ENCODE data around the gene DIO1.

The DIO1 gene

GRCh38 chr1:53947172-53947907 is 53.4 kb downstream of the DIO1 start:
- no peak for DNase-seq
- Histone ChIP-seq H2AK5ac (ENCODE audit: low read length, severe bottlenecking) (no peak overlapping the region), H3K14ac (ENCODE audit: low read length in 2 of 2) (peak overlapping the region in 1 of 2 experiments; percentile 97), H3K79me1 (replicated peaks; ENCODE audit: low read length, poor library complexity, severe bottlenecking) (peaks cover 28% of the 10 kb centered on the region), H3K18ac (ENCODE audit: low read depth in 1 of 2, low read length in 2 of 2) (peak overlapping the region in 1 of 2 experiments; percentile 88), H3K4me2 (ENCODE audit: low read length, poor library complexity, severe bottlenecking) (peak overlapping the region; percentile 87), H3K4me1 (ENCODE audit: control insufficient read depth, insufficient read depth, low read depth, low read length) (peaks cover 13% of the 10 kb centered on the region), H3K27ac (ENCODE audit: low read length, poor library complexity, severe bottlenecking) (no peak overlapping the region), H3K9me3 (ENCODE audit: control insufficient read depth, low read length) (no peaks in the 10 kb centered on the region), H2BK15ac (ENCODE audit: low read depth, poor library complexity, severe bottlenecking) (peak overlapping the region; percentile 16), H3K23ac (ENCODE audit: low read length in 2 of 2) (peak overlapping the region in 1 of 2 experiments; percentile 88), H3K27me3 (ENCODE audit: control insufficient read depth in 1 of 2, insufficient read depth in 1 of 2, low read length in 2 of 2) (no peaks in the 10 kb centered on the region), H3K4me3 (ENCODE audit: insufficient read depth in 1 of 2, low read depth in 1 of 2, low read length in 2 of 2) (peak overlapping the region; percentile 79 to 92), H3K4ac (ENCODE audit: low read depth in 1 of 2, low read length in 2 of 2) (peak overlapping the region in 1 of 2 experiments; percentile 86), H2AFZ (ENCODE audit: low read depth, low read length) (no peak overlapping the region), H2BK12ac (ENCODE audit: low read length in 2 of 2) (peak overlapping the region in 1 of 2 experiments; percentile 76), H3K9ac (ENCODE audit: low read length) (peak overlapping the region; percentile 86), H4K91ac (ENCODE audit: low read length) (no peak overlapping the region), H2BK5ac (ENCODE audit: low read depth, low read length, poor library complexity, severe bottlenecking) (no peak overlapping the region), H3K36me3 (ENCODE audit: control insufficient read depth in 1 of 2, insufficient read depth in 2 of 2, low read depth in 1 of 2, low read length in 2 of 2) (peaks cover 13 to 20% of the 10 kb centered on the region in 2 experiments), H4K8ac (ENCODE audit: low read length) (peak overlapping the region; percentile 71), H2BK120ac (ENCODE audit: low read depth, low read length) (no peak overlapping the region)
- 34% methylated on average over 4 of the region's 6 CpGs for WGBS

- Histone ChIP-seq H2BK12ac (ENCODE audit: low read length in 2 of 2) (no peak overlapping the region), H3K27ac (ENCODE audit: low read length, poor library complexity, severe bottlenecking) (no peak overlapping the region), H3K14ac (ENCODE audit: low read length in 2 of 2) (no peak overlapping the region), H2BK5ac (ENCODE audit: low read depth, low read length, poor library complexity, severe bottlenecking) (no peak overlapping the region), H2BK15ac (ENCODE audit: low read depth, poor library complexity, severe bottlenecking) (no peak overlapping the region), H3K4ac (ENCODE audit: low read depth in 1 of 2, low read length in 2 of 2) (no peak overlapping the region), H4K8ac (ENCODE audit: low read length) (no peak overlapping the region), H2AK5ac (ENCODE audit: low read length, severe bottlenecking) (no peak overlapping the region), H3K23ac (ENCODE audit: low read length in 2 of 2) (no peak overlapping the region), H3K4me1 (ENCODE audit: control insufficient read depth, insufficient read depth, low read depth, low read length) (peaks cover 13% of the 10 kb centered on the region), H4K91ac (ENCODE audit: low read length) (no peak overlapping the region), H3K4me2 (ENCODE audit: low read length, poor library complexity, severe bottlenecking) (no peak overlapping the region), H3K4me3 (ENCODE audit: insufficient read depth in 1 of 2, low read depth in 1 of 2, low read length in 2 of 2) (peak overlapping the region in 1 of 2 experiments; percentile 79), H3K79me1 (replicated peaks; ENCODE audit: low read length, poor library complexity, severe bottlenecking) (peaks cover 24% of the 10 kb centered on the region), H3K9me3 (ENCODE audit: control insufficient read depth, low read length) (no peaks in the 10 kb centered on the region), H2BK120ac (ENCODE audit: low read depth, low read length) (no peak overlapping the region), H3K27me3 (ENCODE audit: control insufficient read depth in 1 of 2, insufficient read depth in 1 of 2, low read length in 2 of 2) (no peaks in the 10 kb centered on the region), H3K36me3 (ENCODE audit: control insufficient read depth in 1 of 2, insufficient read depth in 2 of 2, low read depth in 1 of 2, low read length in 2 of 2) (peaks cover 14 to 27% of the 10 kb centered on the region in 2 experiments), H3K9ac (ENCODE audit: low read length) (no peak overlapping the region), H3K18ac (ENCODE audit: low read depth in 1 of 2, low read length in 2 of 2) (no peak overlapping the region), H2AFZ (ENCODE audit: low read depth, low read length) (no peak overlapping the region)
- no peak for DNase-seq
- 100% methylated on average over 3 of the region's 5 CpGs for WGBS
Measured at GRCh38 chr1:53948291-53948690, 54.3 kb downstream of the DIO1 start.

- Histone ChIP-seq H3K14ac (ENCODE audit: low read length in 2 of 2) (no peak overlapping the region), H3K9me3 (ENCODE audit: control insufficient read depth, low read length) (no peaks in the 10 kb centered on the region), H3K9ac (ENCODE audit: low read length) (peak overlapping the region; percentile 0), H3K23ac (ENCODE audit: low read length in 2 of 2) (no peak overlapping the region), H3K27ac (ENCODE audit: low read length, poor library complexity, severe bottlenecking) (no peak overlapping the region), H4K8ac (ENCODE audit: low read length) (no peak overlapping the region), H3K27me3 (ENCODE audit: control insufficient read depth in 1 of 2, insufficient read depth in 1 of 2, low read length in 2 of 2) (no peaks in the 10 kb centered on the region), H2BK5ac (ENCODE audit: low read depth, low read length, poor library complexity, severe bottlenecking) (no peak overlapping the region), H2BK12ac (ENCODE audit: low read length in 2 of 2) (no peak overlapping the region), H3K4ac (ENCODE audit: low read depth in 1 of 2, low read length in 2 of 2) (no peak overlapping the region), H3K4me2 (ENCODE audit: low read length, poor library complexity, severe bottlenecking) (no peak overlapping the region), H3K79me1 (replicated peaks; ENCODE audit: low read length, poor library complexity, severe bottlenecking) (peaks cover 19% of the 10 kb centered on the region), H2AFZ (ENCODE audit: low read depth, low read length) (no peak overlapping the region), H4K91ac (ENCODE audit: low read length) (no peak overlapping the region), H3K4me1 (ENCODE audit: control insufficient read depth, insufficient read depth, low read depth, low read length) (peaks cover 13% of the 10 kb centered on the region), H3K36me3 (ENCODE audit: control insufficient read depth in 1 of 2, insufficient read depth in 2 of 2, low read depth in 1 of 2, low read length in 2 of 2) (peaks cover 18 to 37% of the 10 kb centered on the region in 2 experiments), H3K4me3 (ENCODE audit: insufficient read depth in 1 of 2, low read depth in 1 of 2, low read length in 2 of 2) (no peak overlapping the region), H2BK15ac (ENCODE audit: low read depth, poor library complexity, severe bottlenecking) (no peak overlapping the region), H2AK5ac (ENCODE audit: low read length, severe bottlenecking) (no peak overlapping the region), H2BK120ac (ENCODE audit: low read depth, low read length) (no peak overlapping the region), H3K18ac (ENCODE audit: low read depth in 1 of 2, low read length in 2 of 2) (no peak overlapping the region)
- 85% methylated on average over 4 of the region's 4 CpGs for WGBS
- DNase-seq = peak; percentile 55
Measured at GRCh38 chr1:53949023-53949990, 55.3 kb downstream of the DIO1 start.

- H3K18ac ChIP-seq (ENCODE audit: low read depth in 1 of 2, low read length in 2 of 2) = no peak overlapping the region
- H3K14ac ChIP-seq (ENCODE audit: low read length in 2 of 2) = no peak overlapping the region
- no peak overlapping the region for H2BK12ac ChIP-seq (ENCODE audit: low read length in 2 of 2)
- H4K91ac ChIP-seq (ENCODE audit: low read length) = no peak overlapping the region
- no peak for DNase-seq
- no peak overlapping the region for H3K23ac ChIP-seq (ENCODE audit: low read length in 2 of 2)
- no peak overlapping the region for H2BK15ac ChIP-seq (ENCODE audit: low read depth, poor library complexity, severe bottlenecking)
- H3K27me3 ChIP-seq (ENCODE audit: control insufficient read depth in 1 of 2, insufficient read depth in 1 of 2, low read length in 2 of 2) = no peaks in the 10 kb centered on the region
- 98% methylated on average over 5 of the region's 5 CpGs for WGBS
- H3K4ac ChIP-seq (ENCODE audit: low read depth in 1 of 2, low read length in 2 of 2) = no peak overlapping the region
- peaks cover 21 to 50% of the 10 kb centered on the region in 2 experiments for H3K36me3 ChIP-seq (ENCODE audit: control insufficient read depth in 1 of 2, insufficient read depth in 2 of 2, low read depth in 1 of 2, low read length in 2 of 2)
- no peak overlapping the region for H3K9ac ChIP-seq (ENCODE audit: low read length)
- no peak overlapping the region for H4K8ac ChIP-seq (ENCODE audit: low read length)
- peaks cover 7% of the 10 kb centered on the region for H3K4me1 ChIP-seq (ENCODE audit: control insufficient read depth, insufficient read depth, low read depth, low read length)
- H3K4me3 ChIP-seq (ENCODE audit: insufficient read depth in 1 of 2, low read depth in 1 of 2, low read length in 2 of 2) = no peak overlapping the region
- no peak overlapping the region for H3K4me2 ChIP-seq (ENCODE audit: low read length, poor library complexity, severe bottlenecking)
- H2BK120ac ChIP-seq (ENCODE audit: low read depth, low read length) = no peak overlapping the region
- H3K79me1 ChIP-seq (replicated peaks; ENCODE audit: low read length, poor library complexity, severe bottlenecking) = peaks cover 16% of the 10 kb centered on the region
- no peak overlapping the region for H2AK5ac ChIP-seq (ENCODE audit: low read length, severe bottlenecking)
- H3K27ac ChIP-seq (ENCODE audit: low read length, poor library complexity, severe bottlenecking) = no peak overlapping the region
- H2AFZ ChIP-seq (ENCODE audit: low read depth, low read length) = no peak overlapping the region
- H3K9me3 ChIP-seq (ENCODE audit: control insufficient read depth, low read length) = no peaks in the 10 kb centered on the region
- H2BK5ac ChIP-seq (ENCODE audit: low read depth, low read length, poor library complexity, severe bottlenecking) = no peak overlapping the region
Measured at GRCh38 chr1:53951697-53952096, 57.7 kb downstream of the DIO1 start.

Data from mesenchymal stem cell (in vitro differentiated cells and primary cell).